ENCODE measurements around the gene LHPP.
"Not testable (repeated sequence)": the region's sequence is repeated elsewhere in the genome, so short reads cannot be mapped to it uniquely, and the experiment has no call there.

Gene LHPP

DNA sequence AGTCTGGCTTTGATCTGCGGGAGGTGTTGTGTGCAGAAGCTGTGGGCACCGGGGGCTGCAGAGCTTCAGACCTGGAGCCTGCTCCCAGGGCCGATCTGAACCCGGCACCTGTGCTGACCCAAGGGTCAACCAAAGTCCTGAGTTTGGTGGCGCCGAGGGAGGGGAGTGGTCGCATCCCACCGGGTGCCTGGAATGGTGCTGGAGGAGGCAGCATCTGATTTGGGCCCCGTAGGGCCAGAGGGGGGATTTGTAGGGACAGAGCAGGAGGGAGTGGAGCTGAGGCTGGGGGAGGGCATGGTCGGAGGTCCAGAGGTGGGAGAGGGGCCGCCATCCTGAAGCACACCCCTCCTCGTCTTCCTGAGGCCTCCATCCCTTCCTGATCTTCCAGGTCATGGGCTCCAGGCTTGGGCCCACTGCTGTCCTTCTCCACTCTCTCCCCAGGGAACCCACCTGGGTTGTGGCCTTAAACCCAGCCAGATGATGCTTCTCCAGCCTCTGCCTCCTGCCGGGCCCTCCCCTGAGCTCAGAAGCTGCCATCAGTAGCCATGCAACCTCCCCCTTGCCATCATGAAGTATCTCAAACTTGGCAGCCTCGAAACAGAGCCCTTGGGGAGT is 112.9 kb downstream of the LHPP start:
- Histone ChIP-seq H3K36me3 (ENCODE audit: insufficient read depth, low read length) (no peaks in the 10 kb centered on the region), H3K9ac (ENCODE audit: low read length) (no peak overlapping the region), H3K4me3 (ENCODE audit: low read depth in 1 of 2, low read length in 2 of 2) (no peak overlapping the region), H3K27ac (ENCODE audit: low read depth, low read length) (no peak overlapping the region), H3K27me3 (ENCODE audit: control insufficient read depth in 1 of 2, insufficient read depth in 2 of 2, low read length in 2 of 2) (no peaks in the 10 kb centered on the region), H3K4me1 (ENCODE audit: insufficient read depth, low read length) (no peaks in the 10 kb centered on the region), H3K9me3 (ENCODE audit: low read length) (no peaks in the 10 kb centered on the region)

DNA sequence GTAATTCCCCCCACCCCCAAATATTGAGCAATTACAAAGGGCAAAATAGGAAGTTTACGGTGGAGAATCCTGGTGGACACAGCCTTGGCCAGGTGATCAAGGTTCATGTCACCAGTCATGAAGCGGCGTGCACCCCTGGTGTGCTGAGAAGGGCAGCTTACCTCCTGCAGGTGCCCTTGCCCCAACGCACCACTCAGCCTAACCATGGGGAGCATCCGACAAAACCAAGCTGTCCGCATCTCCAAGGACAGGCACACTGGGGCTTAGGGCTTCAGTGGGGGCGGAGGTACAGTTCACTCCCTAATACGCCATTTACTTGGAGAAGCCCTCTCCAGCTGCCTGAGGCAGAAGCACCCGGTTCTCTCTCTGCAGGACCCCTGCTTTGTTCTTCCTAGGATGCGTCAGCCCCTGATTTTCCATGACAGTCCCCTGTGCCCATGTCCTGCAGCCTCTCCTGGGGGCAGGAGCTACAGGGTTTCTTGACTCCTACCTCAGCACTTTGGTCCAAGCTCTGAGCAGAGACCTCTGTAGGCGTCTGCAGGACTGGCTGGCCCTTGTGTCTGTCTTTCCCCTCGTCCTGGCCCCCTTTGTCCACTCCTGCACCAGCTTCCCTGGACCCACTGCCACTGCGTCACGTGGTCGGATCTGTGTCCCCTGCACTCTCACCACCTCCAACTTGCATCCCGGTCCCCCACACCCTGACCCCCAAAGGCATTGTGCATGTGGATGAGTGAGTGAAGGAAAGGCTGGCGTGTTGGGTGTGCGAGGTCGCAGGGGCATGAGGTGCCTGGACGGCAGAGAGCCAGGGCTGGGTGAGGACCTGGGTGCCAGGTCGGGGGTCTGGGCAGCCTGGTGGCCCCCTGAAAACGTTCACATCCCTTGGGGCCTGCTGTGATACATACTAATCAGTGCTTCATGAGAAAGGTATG is 113.7 kb downstream of the LHPP start:
- no peaks in the 10 kb centered on the region for H3K27me3 ChIP-seq (ENCODE audit: control insufficient read depth in 1 of 2, insufficient read depth in 2 of 2, low read length in 2 of 2)
- H3K4me3 ChIP-seq (ENCODE audit: low read depth in 1 of 2, low read length in 2 of 2), result no peak overlapping the region
- H3K9ac ChIP-seq (ENCODE audit: low read length), result no peak overlapping the region
- H3K36me3 ChIP-seq (ENCODE audit: insufficient read depth, low read length), result no peaks in the 10 kb centered on the region
- H3K4me1 ChIP-seq (ENCODE audit: insufficient read depth, low read length), result no peaks in the 10 kb centered on the region
- H3K27ac ChIP-seq (ENCODE audit: low read depth, low read length), result no peak overlapping the region
- H3K9me3 ChIP-seq (ENCODE audit: low read length), result no peaks in the 10 kb centered on the region

DNA sequence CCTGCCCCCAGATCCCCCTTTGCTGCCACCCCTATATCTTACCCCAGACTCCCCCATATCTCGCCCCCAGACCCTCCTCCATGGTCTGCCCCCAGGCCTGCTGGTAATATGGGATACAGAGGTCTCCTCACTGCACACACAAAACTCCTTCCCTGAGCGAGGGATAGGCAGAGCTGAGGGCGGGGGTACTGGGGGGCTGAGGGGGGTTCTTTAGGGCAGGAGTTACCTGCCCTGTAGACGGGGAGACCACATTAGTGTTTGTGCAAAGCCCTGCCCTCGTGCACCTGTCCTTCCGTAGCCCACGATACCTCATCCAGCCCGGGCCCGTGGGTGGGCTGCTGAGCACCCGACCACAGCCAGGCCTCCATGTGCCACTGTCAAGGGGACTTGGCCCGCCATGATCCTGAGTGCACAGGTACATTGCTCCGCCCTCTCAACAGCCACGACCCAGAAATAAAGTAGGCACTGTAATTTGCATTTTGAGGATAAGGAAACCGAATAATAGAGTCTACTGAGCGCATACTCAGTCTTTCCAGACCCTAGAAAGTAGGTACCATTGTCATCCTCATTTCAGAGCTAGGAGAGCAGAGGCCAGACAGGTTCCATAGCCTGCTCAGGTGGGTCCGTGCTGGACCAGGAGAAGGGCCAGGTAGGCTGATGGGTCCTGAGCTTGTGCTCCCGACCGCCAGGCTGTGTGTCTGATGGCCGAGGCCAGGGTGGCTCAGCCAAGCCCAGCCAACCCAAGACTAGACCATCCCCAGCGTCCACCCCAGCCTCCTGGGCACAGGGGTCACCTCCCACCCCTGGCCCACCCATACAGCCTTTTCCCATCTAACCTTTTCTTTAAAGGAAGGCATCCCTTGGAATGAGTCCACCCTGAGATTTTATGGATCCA is 115.2 kb downstream of the LHPP start:
- H3K4me1 ChIP-seq (ENCODE audit: insufficient read depth, low read length), result no peaks in the 10 kb centered on the region
- no peaks in the 10 kb centered on the region for H3K9me3 ChIP-seq (ENCODE audit: low read length)
- no peaks in the 10 kb centered on the region for H3K36me3 ChIP-seq (ENCODE audit: insufficient read depth, low read length)
- no peak overlapping the region for H3K4me3 ChIP-seq (ENCODE audit: low read depth in 1 of 2, low read length in 2 of 2)
- H3K27me3 ChIP-seq (ENCODE audit: control insufficient read depth in 1 of 2, insufficient read depth in 2 of 2, low read length in 2 of 2), result no peaks in the 10 kb centered on the region
- no peak overlapping the region for H3K27ac ChIP-seq (ENCODE audit: low read depth, low read length)
- no peak overlapping the region for H3K9ac ChIP-seq (ENCODE audit: low read length)

DNA sequence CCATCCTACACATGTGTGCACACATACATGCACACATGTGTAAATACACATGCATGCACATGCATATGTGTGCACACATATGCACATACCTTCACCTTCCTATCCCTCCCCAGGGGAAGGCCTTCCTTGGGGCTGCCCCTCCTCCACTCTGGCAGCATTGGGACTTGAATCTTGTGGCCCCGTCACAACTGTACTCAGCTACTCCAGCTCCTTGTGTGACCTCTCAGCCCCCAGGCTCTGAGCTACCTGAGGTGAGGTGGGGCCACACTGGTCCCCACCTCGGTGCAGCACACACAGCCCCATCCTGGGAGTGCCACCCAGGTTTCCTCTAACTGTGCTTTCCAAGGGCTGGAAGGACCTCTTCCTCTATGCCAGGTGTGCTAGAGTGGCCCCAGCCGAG is 116.0 kb downstream of the LHPP start:
- Histone ChIP-seq H3K27ac (ENCODE audit: low read depth, low read length) (no peak overlapping the region), H3K36me3 (ENCODE audit: insufficient read depth, low read length) (no peaks in the 10 kb centered on the region), H3K4me3 (ENCODE audit: low read depth in 1 of 2, low read length in 2 of 2) (no peak overlapping the region), H3K27me3 (ENCODE audit: control insufficient read depth in 1 of 2, insufficient read depth in 2 of 2, low read length in 2 of 2) (no peaks in the 10 kb centered on the region), H3K4me1 (ENCODE audit: insufficient read depth, low read length) (no peaks in the 10 kb centered on the region), H3K9ac (ENCODE audit: low read length) (no peak overlapping the region), H3K9me3 (ENCODE audit: low read length) (no peaks in the 10 kb centered on the region)

DNA sequence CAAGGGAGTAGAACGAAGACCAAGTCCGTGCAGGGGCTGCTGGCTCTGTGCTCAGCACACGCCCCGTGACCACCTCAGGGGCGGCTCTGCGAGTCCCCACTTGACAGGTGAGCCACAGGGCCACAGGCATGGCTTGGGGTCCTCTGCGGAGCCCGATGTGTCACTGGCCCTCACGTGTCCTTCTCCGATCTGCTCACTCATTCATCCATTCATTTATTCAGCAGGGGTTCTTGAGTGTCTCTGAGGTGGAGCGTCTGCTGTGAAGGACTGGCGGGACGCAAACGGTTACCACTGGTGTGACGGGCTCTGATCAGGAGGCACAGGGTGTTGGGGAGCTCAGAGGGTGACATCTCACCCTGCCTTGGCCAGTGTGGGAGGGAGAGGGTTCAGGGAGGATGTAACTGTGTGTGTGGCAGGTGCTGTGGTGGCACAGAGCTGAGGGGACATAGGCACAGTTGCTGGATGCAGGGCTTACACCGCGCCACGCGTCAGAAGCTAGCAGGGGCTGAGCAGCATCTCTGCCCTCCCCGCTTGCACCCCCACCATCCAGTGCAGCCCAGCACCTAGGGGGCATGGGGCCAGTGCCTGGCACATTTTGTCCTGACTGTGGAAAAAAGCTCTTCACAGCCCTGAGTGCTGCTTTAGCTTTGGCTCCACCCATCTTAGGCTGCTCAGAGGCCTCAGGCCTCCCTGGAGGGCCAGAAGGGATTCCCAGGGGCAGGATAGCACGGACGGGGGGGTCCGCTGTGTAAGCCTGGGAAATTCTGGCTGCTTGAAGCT is 116.8 kb downstream of the LHPP start:
- Histone ChIP-seq H3K4me1 (ENCODE audit: insufficient read depth, low read length) (no peaks in the 10 kb centered on the region), H3K4me3 (ENCODE audit: low read depth in 1 of 2, low read length in 2 of 2) (no peak overlapping the region), H3K27ac (ENCODE audit: low read depth, low read length) (no peak overlapping the region), H3K9me3 (ENCODE audit: low read length) (no peaks in the 10 kb centered on the region), H3K9ac (ENCODE audit: low read length) (no peak overlapping the region), H3K27me3 (ENCODE audit: control insufficient read depth in 1 of 2, insufficient read depth in 2 of 2, low read length in 2 of 2) (no peaks in the 10 kb centered on the region), H3K36me3 (ENCODE audit: insufficient read depth, low read length) (no peaks in the 10 kb centered on the region)

DNA sequence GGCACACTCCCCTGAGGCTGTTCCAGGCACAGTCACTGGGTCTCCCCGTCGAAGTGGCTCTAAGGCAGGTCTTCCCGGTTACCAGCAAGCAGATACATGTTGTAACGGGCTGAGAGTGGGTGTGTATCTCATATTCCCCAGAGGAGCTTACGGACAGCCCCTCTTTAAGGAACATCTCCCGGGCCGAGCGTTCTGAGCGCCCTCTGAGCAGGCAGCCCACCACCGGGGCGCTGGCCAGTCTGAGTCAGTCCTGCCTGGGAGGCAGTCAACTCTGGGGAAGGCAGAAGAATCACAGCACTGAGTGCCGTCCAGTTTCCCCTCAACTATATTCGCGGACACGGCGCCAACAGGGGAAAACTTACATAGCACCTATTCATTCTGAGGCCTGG is 117.4 kb downstream of the LHPP start:
- H3K9me3 ChIP-seq (ENCODE audit: low read length), result no peaks in the 10 kb centered on the region
- no peaks in the 10 kb centered on the region for H3K27me3 ChIP-seq (ENCODE audit: control insufficient read depth in 1 of 2, insufficient read depth in 2 of 2, low read length in 2 of 2)
- no peaks in the 10 kb centered on the region for H3K4me1 ChIP-seq (ENCODE audit: insufficient read depth, low read length)
- H3K4me3 ChIP-seq (ENCODE audit: low read depth in 1 of 2, low read length in 2 of 2), result no peak overlapping the region
- no peak overlapping the region for H3K27ac ChIP-seq (ENCODE audit: low read depth, low read length)
- H3K9ac ChIP-seq (ENCODE audit: low read length), result no peak overlapping the region
- H3K36me3 ChIP-seq (ENCODE audit: insufficient read depth, low read length), result no peaks in the 10 kb centered on the region

DNA sequence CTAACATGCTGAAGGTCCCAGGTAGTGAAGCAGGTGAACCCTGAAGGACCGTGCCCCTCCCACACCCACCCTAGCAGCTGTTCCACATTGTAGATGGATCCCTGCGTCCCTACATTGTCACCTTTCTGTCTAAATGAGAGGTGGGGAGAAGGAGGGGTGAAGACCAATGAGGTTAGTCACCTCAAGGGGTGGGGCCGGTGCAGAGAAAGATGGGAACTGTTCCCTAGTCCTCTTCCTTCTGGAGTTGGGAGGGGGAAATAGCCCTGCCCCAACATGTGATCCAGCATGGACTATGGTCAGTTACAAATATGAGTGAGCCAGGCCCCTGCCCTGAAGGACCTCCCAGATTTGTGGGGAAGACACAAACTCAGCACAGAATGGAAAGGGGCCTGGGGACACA is 124.5 kb downstream of the LHPP start:
- Histone ChIP-seq H3K27ac (ENCODE audit: low read depth, low read length) (no peak overlapping the region), H3K36me3 (ENCODE audit: insufficient read depth, low read length) (no peaks in the 10 kb centered on the region), H3K9me3 (ENCODE audit: low read length) (no peaks in the 10 kb centered on the region), H3K4me1 (ENCODE audit: insufficient read depth, low read length) (peaks cover 12% of the 10 kb centered on the region), H3K9ac (ENCODE audit: low read length) (no peak overlapping the region), H3K27me3 (ENCODE audit: control insufficient read depth in 1 of 2, insufficient read depth in 2 of 2, low read length in 2 of 2) (no peaks in the 10 kb centered on the region), H3K4me3 (ENCODE audit: low read depth in 1 of 2, low read length in 2 of 2) (no peak overlapping the region)

DNA sequence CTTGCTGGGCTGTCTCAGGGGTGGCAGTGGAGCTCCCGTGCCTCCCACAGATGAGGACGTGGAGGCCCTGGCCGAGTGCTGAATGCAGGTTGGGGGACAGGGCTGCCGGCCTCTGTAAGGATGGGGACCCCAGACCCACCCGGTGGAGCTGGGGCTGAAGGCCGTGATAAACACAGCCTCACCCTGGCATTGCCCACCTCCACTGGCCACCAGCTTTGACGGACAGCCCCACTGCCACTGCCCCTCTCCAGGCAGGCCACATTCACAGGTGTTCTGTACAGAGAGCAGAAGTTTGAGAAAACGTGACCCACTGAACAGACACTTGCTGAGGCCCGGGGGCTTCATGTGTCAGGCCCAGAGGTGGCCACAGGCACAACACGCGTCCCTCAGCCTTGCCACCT is 126.2 kb downstream of the LHPP start:
- Histone ChIP-seq H3K27me3 (ENCODE audit: control insufficient read depth in 1 of 2, insufficient read depth in 2 of 2, low read length in 2 of 2) (no peaks in the 10 kb centered on the region), H3K4me3 (ENCODE audit: low read depth in 1 of 2, low read length in 2 of 2) (no peak overlapping the region), H3K9ac (ENCODE audit: low read length) (no peak overlapping the region), H3K4me1 (ENCODE audit: insufficient read depth, low read length) (peaks cover 12% of the 10 kb centered on the region), H3K9me3 (ENCODE audit: low read length) (no peaks in the 10 kb centered on the region), H3K36me3 (ENCODE audit: insufficient read depth, low read length) (no peaks in the 10 kb centered on the region), H3K27ac (ENCODE audit: low read depth, low read length) (no peak overlapping the region)

DNA sequence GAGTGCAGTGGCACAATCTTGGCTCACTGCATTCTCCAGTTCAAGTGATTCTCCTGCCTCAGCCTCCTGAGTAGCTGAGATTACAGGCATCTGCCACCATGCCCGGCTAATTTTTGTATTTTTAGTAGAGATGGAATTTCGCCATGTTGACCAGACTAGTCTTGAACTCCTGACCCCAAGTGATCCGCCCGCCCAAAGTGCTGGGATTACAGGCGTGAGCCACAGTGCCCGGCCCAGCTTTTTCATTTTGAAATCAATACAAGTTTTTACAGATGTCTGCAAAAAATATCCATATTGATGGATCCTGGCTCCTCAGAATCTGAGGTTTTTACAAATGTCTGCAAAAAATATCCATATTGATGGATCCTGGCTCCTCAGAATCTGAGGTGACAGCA is 126.7 kb downstream of the LHPP start:
- H3K9me3 ChIP-seq (ENCODE audit: low read length); H3K9ac ChIP-seq (ENCODE audit: low read length); H3K27ac ChIP-seq (ENCODE audit: low read depth, low read length): not testable (repeated sequence)

DNA sequence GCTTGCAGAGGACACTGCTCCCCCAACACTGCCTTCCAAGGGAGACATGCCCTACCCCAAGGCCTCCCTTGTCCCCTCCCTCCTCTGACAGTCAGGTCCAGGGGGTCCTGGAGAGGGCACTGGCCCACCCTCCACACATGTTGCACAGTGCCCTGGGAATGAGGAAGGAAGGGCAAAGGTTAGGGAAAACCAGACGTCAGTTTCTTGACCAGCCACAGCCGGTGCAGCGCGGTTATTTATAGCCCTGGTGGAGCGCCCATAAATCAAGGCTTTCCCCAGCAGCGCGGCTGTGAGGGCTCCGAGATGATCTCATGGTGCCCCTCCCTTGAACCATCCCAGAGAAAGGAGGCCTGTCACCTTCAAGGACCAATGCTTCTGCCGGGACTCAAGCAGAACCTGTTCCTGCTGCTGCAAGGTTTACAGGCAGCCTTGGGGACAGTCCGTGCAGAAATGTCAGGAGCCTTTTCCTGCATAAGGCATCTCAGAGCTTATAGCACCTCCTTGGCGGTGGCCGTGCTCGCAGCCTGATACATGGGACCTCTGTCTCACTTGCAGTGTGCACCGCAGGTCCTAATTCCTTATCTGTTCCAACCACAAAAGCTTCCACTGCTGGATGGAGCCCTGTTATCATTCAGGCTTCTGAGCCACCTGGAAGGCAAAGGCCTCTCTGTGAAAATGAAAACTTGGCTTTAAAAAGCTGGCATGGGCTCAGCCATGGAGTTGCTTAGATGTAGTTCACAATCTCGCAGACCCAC is 127.3 kb downstream of the LHPP start:
- Histone ChIP-seq H3K4me3 (ENCODE audit: low read depth in 1 of 2, low read length in 2 of 2) (peak overlapping the region in 1 of 2 donors; percentile 12), H3K9ac (ENCODE audit: low read length) (peak overlapping the region; percentile 41)

More for the DNA sequence above, 126.7 kb downstream of the LHPP start:
- peaks cover 12% of the 10 kb centered on the region for H3K4me1 ChIP-seq (ENCODE audit: insufficient read depth, low read length)
- H3K27me3 ChIP-seq (ENCODE audit: control insufficient read depth in 1 of 2, insufficient read depth in 2 of 2, low read length in 2 of 2); H3K4me3 ChIP-seq (ENCODE audit: low read depth in 1 of 2, low read length in 2 of 2); H3K36me3 ChIP-seq (ENCODE audit: insufficient read depth, low read length): not testable (repeated sequence)

More for the DNA sequence above, 127.3 kb downstream of the LHPP start:
- H3K9me3 ChIP-seq (ENCODE audit: low read length), result no peaks in the 10 kb centered on the region
- peaks cover 12% of the 10 kb centered on the region for H3K4me1 ChIP-seq (ENCODE audit: insufficient read depth, low read length)
- H3K36me3 ChIP-seq (ENCODE audit: insufficient read depth, low read length), result no peaks in the 10 kb centered on the region
- H3K27ac ChIP-seq (ENCODE audit: low read depth, low read length), result no peak overlapping the region
- no peaks in the 10 kb centered on the region for H3K27me3 ChIP-seq (ENCODE audit: control insufficient read depth in 1 of 2, insufficient read depth in 2 of 2, low read length in 2 of 2)
